Measurements from ENCODE around the gene RDM1. TPM values are rescaled to one million over a fixed set of nuclear protein-coding genes. Genes with fewer than 3 reads are reported as not detected.

RDM1 gene
- total RNA-seq, 1 experiment from 2014 or later = 4.7 TPM

Other genes starting within 250 kb of the RDM1 start
- gene RASL10B, start 199.1 kb downstream of the RDM1 start, total RNA-seq (2021) = 17.4 to 25.4 TPM (median 25.3 TPM) in 3 replicates
- 0.07 to 0.30 TPM (median 0.15 TPM) in 3 replicates for gene GAS2L2, start 177.5 kb downstream of the RDM1 start, total RNA-seq (2021)
- 0.30 to 0.89 TPM (median 0.35 TPM) in 3 replicates for gene C17orf50, start 169.9 kb downstream of the RDM1 start, total RNA-seq (2021)
- 0.22 TPM in 1 of 3 replicates, not detected in the others for gene MMP28, start 135.1 kb downstream of the RDM1 start, total RNA-seq (2021)
- gene TAF15, start 121.3 kb downstream of the RDM1 start, total RNA-seq (2021) = 273 to 322 TPM (median 316 TPM) in 3 replicates
- not detected in 3 replicates for gene HEATR9, start 61.9 kb downstream of the RDM1 start, total RNA-seq (2021)
- 0.17 to 0.37 TPM (median 0.27 TPM) in 3 replicates for gene CCL5, start 50.4 kb downstream of the RDM1 start, total RNA-seq (2021)
- not detected in 3 replicates for gene LYZL6, start 12.9 kb upstream of the RDM1 start, total RNA-seq (2021)
- gene CCL16, start 50.7 kb upstream of the RDM1 start, total RNA-seq (2021) = not detected in 3 replicates
- not detected in 3 replicates for gene CCL14, start 56.0 kb upstream of the RDM1 start, total RNA-seq (2021)
- not detected in 3 replicates for gene CCL15, start 70.8 kb upstream of the RDM1 start, total RNA-seq (2021)
- gene CCL23, start 87.2 kb upstream of the RDM1 start, total RNA-seq (2021) = not detected in 3 replicates
- gene CCL18, start 133.5 kb upstream of the RDM1 start, total RNA-seq (2021) = not detected in 3 replicates
- 0.44 to 0.72 TPM (median 0.55 TPM) in 3 replicates for gene CCL3, start 159.4 kb upstream of the RDM1 start, total RNA-seq (2021)
- gene CCL4, start 173.1 kb upstream of the RDM1 start, total RNA-seq (2021) = 0.37 to 1.2 TPM (median 0.48 TPM) in 3 replicates
- gene TBC1D3B, start 245.9 kb upstream of the RDM1 start, total RNA-seq (2021) = 6.3 to 7.9 TPM (median 7.7 TPM) in 3 replicates